ENCODE data around the gene VIPAS39. TPM values are rescaled to one million over a fixed set of nuclear protein-coding genes. Genes with fewer than 3 reads are reported as not detected.

VIPAS39 gene
- total and polyA plus RNA-seq, 2 donors: 15.8 to 19.3 TPM

- DNase-seq (ENCODE audit: low read depth in 6 of 9, low spot score in 9 of 9): no peak
These were observed 33.7 kb upstream of the VIPAS39 start for GRCh38 chr14:77491056-77491455.

GRCh38 chr14:77490347-77490986 is 33.1 kb upstream of the VIPAS39 start:
- Histone ChIP-seq H3K9me3 (ENCODE audit: control insufficient read depth in 2 of 2, insufficient read depth in 1 of 2, low read length in 1 of 2) (no peaks in the 10 kb centered on the region), H3K36me3 (ENCODE audit: control insufficient read depth in 2 of 2, insufficient read depth in 2 of 2, low read length in 1 of 2) (no peaks in the 10 kb centered on the region), H3K27me3 (ENCODE audit: control insufficient read depth in 2 of 2, insufficient read depth in 1 of 2, low read length in 1 of 2) (no peaks in the 10 kb centered on the region), H3K27ac (ENCODE audit: low read depth in 1 of 2, low read length in 1 of 2) (no peak overlapping the region), H3K4me3 (ENCODE audit: low read length in 2 of 2) (no peak overlapping the region), H3K4me1 (ENCODE audit: control insufficient read depth in 2 of 2, insufficient read depth in 2 of 2, low read length in 2 of 2) (no peaks in the 10 kb centered on the region)
- no peak for DNase-seq (ENCODE audit: low read depth in 6 of 9, low spot score in 9 of 9)
- WGBS: 96% methylated on average over 8 of the region's 8 CpGs

More at GRCh38 chr14:77491056-77491455, 33.7 kb upstream of the VIPAS39 start:
- WGBS: 96% methylated on average over 5 of the region's 5 CpGs
- no peaks in the 10 kb centered on the region for H3K27me3 ChIP-seq (ENCODE audit: control insufficient read depth in 2 of 2, insufficient read depth in 1 of 2, low read length in 1 of 2)
- no peaks in the 10 kb centered on the region for H3K4me1 ChIP-seq (ENCODE audit: control insufficient read depth in 2 of 2, insufficient read depth in 2 of 2, low read length in 2 of 2)
- H3K27ac ChIP-seq (ENCODE audit: low read depth in 1 of 2, low read length in 1 of 2): no peak overlapping the region
- H3K9me3 ChIP-seq (ENCODE audit: control insufficient read depth in 2 of 2, insufficient read depth in 1 of 2, low read length in 1 of 2): no peaks in the 10 kb centered on the region
- H3K4me3 ChIP-seq (ENCODE audit: low read length in 2 of 2): no peak overlapping the region
- H3K36me3 ChIP-seq (ENCODE audit: control insufficient read depth in 2 of 2, insufficient read depth in 2 of 2, low read length in 1 of 2): no peaks in the 10 kb centered on the region

GRCh38 chr14:77489041-77489440 is 31.6 kb upstream of the VIPAS39 start:
- Histone ChIP-seq H3K4me3 (ENCODE audit: low read length in 2 of 2) (no peak overlapping the region), H3K36me3 (ENCODE audit: control insufficient read depth in 2 of 2, insufficient read depth in 2 of 2, low read length in 1 of 2) (no peaks in the 10 kb centered on the region), H3K27me3 (ENCODE audit: control insufficient read depth in 2 of 2, insufficient read depth in 1 of 2, low read length in 1 of 2) (no peaks in the 10 kb centered on the region), H3K27ac (ENCODE audit: low read depth in 1 of 2, low read length in 1 of 2) (no peak overlapping the region), H3K4me1 (ENCODE audit: control insufficient read depth in 2 of 2, insufficient read depth in 2 of 2, low read length in 2 of 2) (no peaks in the 10 kb centered on the region), H3K9me3 (ENCODE audit: control insufficient read depth in 2 of 2, insufficient read depth in 1 of 2, low read length in 1 of 2) (no peaks in the 10 kb centered on the region)
- no peak for DNase-seq (ENCODE audit: low read depth in 6 of 9, low spot score in 9 of 9)
- 98% methylated on average over 6 of the region's 6 CpGs for WGBS

- DNase-seq (ENCODE audit: low read depth in 6 of 9, low spot score in 9 of 9): no peak
- H3K27ac ChIP-seq (ENCODE audit: low read depth in 1 of 2, low read length in 1 of 2): no peak overlapping the region
- 94% methylated on average over 7 of the region's 7 CpGs for WGBS
- H3K4me1 ChIP-seq (ENCODE audit: control insufficient read depth in 2 of 2, insufficient read depth in 2 of 2, low read length in 2 of 2): no peaks in the 10 kb centered on the region
- H3K4me3 ChIP-seq (ENCODE audit: low read length in 2 of 2): no peak overlapping the region
- H3K36me3 ChIP-seq (ENCODE audit: control insufficient read depth in 2 of 2, insufficient read depth in 2 of 2, low read length in 1 of 2): no peaks in the 10 kb centered on the region
- no peaks in the 10 kb centered on the region for H3K9me3 ChIP-seq (ENCODE audit: control insufficient read depth in 2 of 2, insufficient read depth in 1 of 2, low read length in 1 of 2)
- no peaks in the 10 kb centered on the region for H3K27me3 ChIP-seq (ENCODE audit: control insufficient read depth in 2 of 2, insufficient read depth in 1 of 2, low read length in 1 of 2)
These were observed 31.2 kb upstream of the VIPAS39 start for GRCh38 chr14:77488558-77488957.

- 95% methylated on average over 7 of the region's 7 CpGs for WGBS
- Histone ChIP-seq H3K27ac (ENCODE audit: low read depth in 1 of 2, low read length in 1 of 2) (no peak overlapping the region), H3K36me3 (ENCODE audit: control insufficient read depth in 2 of 2, insufficient read depth in 2 of 2, low read length in 1 of 2) (no peaks in the 10 kb centered on the region), H3K4me3 (ENCODE audit: low read length in 2 of 2) (no peak overlapping the region), H3K9me3 (ENCODE audit: control insufficient read depth in 2 of 2, insufficient read depth in 1 of 2, low read length in 1 of 2) (no peaks in the 10 kb centered on the region), H3K4me1 (ENCODE audit: control insufficient read depth in 2 of 2, insufficient read depth in 2 of 2, low read length in 2 of 2) (no peaks in the 10 kb centered on the region), H3K27me3 (ENCODE audit: control insufficient read depth in 2 of 2, insufficient read depth in 1 of 2, low read length in 1 of 2) (no peaks in the 10 kb centered on the region)
- DNase-seq (ENCODE audit: low read depth in 6 of 9, low spot score in 9 of 9): no peak
These were observed 28.7 kb upstream of the VIPAS39 start for GRCh38 chr14:77485901-77486678.

GRCh38 chr14:77485256-77485655 is 27.9 kb upstream of the VIPAS39 start:
- 98% methylated on average over 3 of the region's 3 CpGs for WGBS
- Histone ChIP-seq H3K4me3 (ENCODE audit: low read length in 2 of 2) (no peak overlapping the region), H3K4me1 (ENCODE audit: control insufficient read depth in 2 of 2, insufficient read depth in 2 of 2, low read length in 2 of 2) (no peaks in the 10 kb centered on the region), H3K9me3 (ENCODE audit: control insufficient read depth in 2 of 2, insufficient read depth in 1 of 2, low read length in 1 of 2) (no peaks in the 10 kb centered on the region), H3K27me3 (ENCODE audit: control insufficient read depth in 2 of 2, insufficient read depth in 1 of 2, low read length in 1 of 2) (no peaks in the 10 kb centered on the region), H3K27ac (ENCODE audit: low read depth in 1 of 2, low read length in 1 of 2) (no peak overlapping the region), H3K36me3 (ENCODE audit: control insufficient read depth in 2 of 2, insufficient read depth in 2 of 2, low read length in 1 of 2) (no peaks in the 10 kb centered on the region)
- DNase-seq (ENCODE audit: low read depth in 6 of 9, low spot score in 9 of 9): no peak

- DNase-seq (ENCODE audit: low read depth in 6 of 9, low spot score in 9 of 9): no peak
- Histone ChIP-seq H3K4me1 (ENCODE audit: control insufficient read depth in 2 of 2, insufficient read depth in 2 of 2, low read length in 2 of 2) (no peaks in the 10 kb centered on the region), H3K4me3 (ENCODE audit: low read length in 2 of 2) (no peak overlapping the region), H3K36me3 (ENCODE audit: control insufficient read depth in 2 of 2, insufficient read depth in 2 of 2, low read length in 1 of 2) (no peaks in the 10 kb centered on the region), H3K9me3 (ENCODE audit: control insufficient read depth in 2 of 2, insufficient read depth in 1 of 2, low read length in 1 of 2) (no peaks in the 10 kb centered on the region), H3K27ac (ENCODE audit: low read depth in 1 of 2, low read length in 1 of 2) (no peak overlapping the region), H3K27me3 (ENCODE audit: control insufficient read depth in 2 of 2, insufficient read depth in 1 of 2, low read length in 1 of 2) (no peaks in the 10 kb centered on the region)
- WGBS: 94% methylated on average over 8 of the region's 8 CpGs
These were observed 25.0 kb upstream of the VIPAS39 start for GRCh38 chr14:77482422-77482821.

- no peak overlapping the region for H3K4me3 ChIP-seq (ENCODE audit: low read length in 2 of 2)
- 96% methylated on average over 1 of the region's 1 CpG for WGBS
- no peaks in the 10 kb centered on the region for H3K27me3 ChIP-seq (ENCODE audit: control insufficient read depth in 2 of 2, insufficient read depth in 1 of 2, low read length in 1 of 2)
- no peak for DNase-seq (ENCODE audit: low read depth in 6 of 9, low spot score in 9 of 9)
- H3K4me1 ChIP-seq (ENCODE audit: control insufficient read depth in 2 of 2, insufficient read depth in 2 of 2, low read length in 2 of 2): no peaks in the 10 kb centered on the region
- no peaks in the 10 kb centered on the region for H3K9me3 ChIP-seq (ENCODE audit: control insufficient read depth in 2 of 2, insufficient read depth in 1 of 2, low read length in 1 of 2)
- no peak overlapping the region for H3K27ac ChIP-seq (ENCODE audit: low read depth in 1 of 2, low read length in 1 of 2)
- H3K36me3 ChIP-seq (ENCODE audit: control insufficient read depth in 2 of 2, insufficient read depth in 2 of 2, low read length in 1 of 2): no peaks in the 10 kb centered on the region
These were observed 21.4 kb upstream of the VIPAS39 start for GRCh38 chr14:77478796-77479195.

GRCh38 chr14:77478029-77478428 is 20.6 kb upstream of the VIPAS39 start:
- Histone ChIP-seq H3K9me3 (ENCODE audit: control insufficient read depth in 2 of 2, insufficient read depth in 1 of 2, low read length in 1 of 2) (no peaks in the 10 kb centered on the region), H3K36me3 (ENCODE audit: control insufficient read depth in 2 of 2, insufficient read depth in 2 of 2, low read length in 1 of 2) (no peaks in the 10 kb centered on the region), H3K4me3 (ENCODE audit: low read length in 2 of 2) (no peak overlapping the region), H3K4me1 (ENCODE audit: control insufficient read depth in 2 of 2, insufficient read depth in 2 of 2, low read length in 2 of 2) (no peaks in the 10 kb centered on the region), H3K27ac (ENCODE audit: low read depth in 1 of 2, low read length in 1 of 2) (no peak overlapping the region), H3K27me3 (ENCODE audit: control insufficient read depth in 2 of 2, insufficient read depth in 1 of 2, low read length in 1 of 2) (no peaks in the 10 kb centered on the region)
- 95% methylated on average over 5 of the region's 5 CpGs for WGBS
- DNase-seq (ENCODE audit: low read depth in 6 of 9, low spot score in 9 of 9): no peak
